Measurements from ENCODE around the gene SPINK7.
"Not testable (repeated sequence)": the region's sequence is repeated elsewhere in the genome, so short reads cannot be mapped to it uniquely, and the experiment has no call there.

- TF ChIP-seq POLR2A, CTCF, POLR2AphosphoS5, EP300 (IDR thresholded peaks at IDR 0.05): not testable (repeated sequence)
Measured at GRCh38 chr5:148280893-148281292, 31.3 kb upstream of the SPINK7 start.
